ENCODE results near the gene TNFAIP8. TPM values are rescaled to one million over a fixed set of nuclear protein-coding genes. Genes with fewer than 3 reads are reported as not detected.

Gene TNFAIP8
- total RNA-seq, 1 donor from 2014 or later = 40.6 TPM

DNA sequence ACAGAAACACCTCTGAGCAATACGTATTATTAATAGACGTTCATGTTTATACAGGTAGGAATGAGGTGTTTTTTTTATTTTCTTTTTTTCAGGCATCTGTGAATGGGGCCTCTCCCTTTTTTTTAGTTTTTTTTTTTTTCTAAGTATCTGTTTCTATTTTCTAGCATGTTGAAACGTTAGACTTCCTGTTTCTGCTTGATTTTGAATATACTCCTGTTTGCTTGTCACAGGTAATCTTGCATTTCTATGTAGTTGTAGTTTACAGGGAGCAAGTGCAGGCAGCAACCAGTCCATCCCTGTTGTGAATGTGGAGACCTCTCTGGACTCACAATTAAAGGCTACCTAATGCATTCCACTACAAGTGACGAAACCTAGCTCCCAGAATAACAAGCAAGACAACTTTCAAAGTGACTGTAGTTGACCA, 22.8 kb upstream of the TNFAIP8 start:
- H3K79me2 ChIP-seq (ENCODE audit: low read depth) = no peaks in the 10 kb centered on the region
- H3F3A ChIP-seq (ENCODE audit: low read depth) = no peaks in the 10 kb centered on the region
- H3K4me2 ChIP-seq = no peak overlapping the region
- no peaks in the 10 kb centered on the region for H3K36me3 ChIP-seq
- H3K4me3 ChIP-seq = no peak overlapping the region
- H4K20me1 ChIP-seq (ENCODE audit: low read depth) = peaks cover 3% of the 10 kb centered on the region
- no peak for DNase-seq (ENCODE audit: low spot score)
- no peak overlapping the region for H3K9ac ChIP-seq
- Mint-ChIP-seq H3K9me3 (no peaks in the 10 kb centered on the region), H3K4me3 (no peak overlapping the region), H3K4me1 (peaks cover 16% of the 10 kb centered on the region), H3K27me3 (ENCODE audit: insufficient read depth, low read depth) (no peaks in the 10 kb centered on the region), H3K27ac (no peak overlapping the region), H3K36me3 (peaks cover 2% of the 10 kb centered on the region)
- H3K4me1 ChIP-seq = peaks cover 17% of the 10 kb centered on the region
- H2AFZ ChIP-seq (replicated peaks) = no peak overlapping the region
- H3K9me3 ChIP-seq (ENCODE audit: low read depth) = no peaks in the 10 kb centered on the region
- no peak overlapping the region for H3K27ac ChIP-seq
- no peaks in the 10 kb centered on the region for H3K27me3 ChIP-seq
- TF ChIP-seq EZH2 (IDR thresholded peaks at IDR 0.05) = no peak
- TF ChIP-seq, protein P1, sequence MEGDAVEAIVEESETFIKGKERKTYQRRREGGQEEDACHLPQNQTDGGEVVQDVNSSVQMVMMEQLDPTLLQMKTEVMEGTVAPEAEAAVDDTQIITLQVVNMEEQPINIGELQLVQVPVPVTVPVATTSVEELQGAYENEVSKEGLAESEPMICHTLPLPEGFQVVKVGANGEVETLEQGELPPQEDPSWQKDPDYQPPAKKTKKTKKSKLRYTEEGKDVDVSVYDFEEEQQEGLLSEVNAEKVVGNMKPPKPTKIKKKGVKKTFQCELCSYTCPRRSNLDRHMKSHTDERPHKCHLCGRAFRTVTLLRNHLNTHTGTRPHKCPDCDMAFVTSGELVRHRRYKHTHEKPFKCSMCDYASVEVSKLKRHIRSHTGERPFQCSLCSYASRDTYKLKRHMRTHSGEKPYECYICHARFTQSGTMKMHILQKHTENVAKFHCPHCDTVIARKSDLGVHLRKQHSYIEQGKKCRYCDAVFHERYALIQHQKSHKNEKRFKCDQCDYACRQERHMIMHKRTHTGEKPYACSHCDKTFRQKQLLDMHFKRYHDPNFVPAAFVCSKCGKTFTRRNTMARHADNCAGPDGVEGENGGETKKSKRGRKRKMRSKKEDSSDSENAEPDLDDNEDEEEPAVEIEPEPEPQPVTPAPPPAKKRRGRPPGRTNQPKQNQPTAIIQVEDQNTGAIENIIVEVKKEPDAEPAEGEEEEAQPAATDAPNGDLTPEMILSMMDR (IDR thresholded peaks at IDR 0.05) = no peak
- TF ChIP-seq EZH2phosphoT487 (IDR thresholded peaks at IDR 0.05) = no peak

DNA sequence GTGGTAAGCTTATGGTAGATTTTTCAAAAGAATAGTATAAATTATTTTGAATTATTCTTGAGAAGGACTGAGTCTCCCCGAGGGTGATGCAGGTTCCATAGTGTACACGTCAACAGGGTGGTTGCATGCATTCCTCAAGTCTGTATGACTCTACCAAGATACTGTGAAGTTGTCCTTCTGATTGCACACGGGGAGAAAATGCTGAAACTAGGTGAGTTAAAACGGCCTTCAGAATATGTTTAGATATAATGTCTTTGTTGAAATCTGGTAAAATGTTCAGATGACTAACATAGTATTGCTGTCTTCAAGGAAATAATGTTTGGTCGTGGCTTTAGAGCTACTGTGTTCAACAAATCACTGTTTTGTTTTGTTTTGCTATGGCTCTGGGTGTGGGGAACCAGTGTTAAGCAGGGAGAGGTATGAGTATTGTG, 22.4 kb upstream of the TNFAIP8 start:
- H3K79me2 ChIP-seq (ENCODE audit: low read depth) = no peaks in the 10 kb centered on the region
- peaks cover 12% of the 10 kb centered on the region for H3K4me1 Mint-ChIP-seq

DNA sequence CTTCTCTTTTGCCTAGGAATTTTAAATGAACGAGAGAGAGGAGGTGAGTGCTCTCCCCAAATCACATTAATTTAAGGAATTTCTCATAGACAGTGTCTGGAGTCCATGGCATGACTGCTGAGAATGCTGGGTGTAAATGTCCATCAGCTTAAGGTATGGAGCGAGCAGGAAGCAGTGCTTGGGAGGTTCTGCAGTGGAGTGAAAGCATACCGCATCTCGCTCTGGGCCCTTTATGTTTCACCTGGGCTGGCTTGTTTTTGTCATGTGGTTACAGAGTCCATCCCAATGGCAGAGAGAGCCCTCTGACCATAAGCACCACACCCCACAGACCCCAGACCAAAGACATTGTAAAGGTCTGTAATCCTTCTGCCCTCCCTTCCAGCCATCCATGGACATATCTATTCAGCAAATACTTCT, 20.6 kb upstream of the TNFAIP8 start:
- Histone ChIP-seq H3K4me3 (no peak overlapping the region), H4K20me1 (ENCODE audit: low read depth) (peaks cover 3% of the 10 kb centered on the region), H3K9me3 (ENCODE audit: low read depth) (no peaks in the 10 kb centered on the region), H3K4me1 (no peaks in the 10 kb centered on the region), H3K36me3 (no peaks in the 10 kb centered on the region), H3K4me2 (no peak overlapping the region), H3F3A (ENCODE audit: low read depth) (no peaks in the 10 kb centered on the region), H3K27me3 (no peaks in the 10 kb centered on the region), H2AFZ (replicated peaks) (no peak overlapping the region), H3K9ac (no peak overlapping the region), H3K79me2 (ENCODE audit: low read depth) (no peaks in the 10 kb centered on the region), H3K27ac (no peak overlapping the region)
- DNase-seq (ENCODE audit: low spot score) = no peak
- Mint-ChIP-seq H3K4me1 (peaks cover 3% of the 10 kb centered on the region), H3K36me3 (peaks cover 2% of the 10 kb centered on the region), H3K9me3 (no peaks in the 10 kb centered on the region), H3K27me3 (ENCODE audit: insufficient read depth, low read depth) (no peaks in the 10 kb centered on the region), H3K4me3 (no peak overlapping the region), H3K27ac (no peak overlapping the region)
- TF ChIP-seq EZH2phosphoT487 (IDR thresholded peaks at IDR 0.05) (no peak), EZH2 (IDR thresholded peaks at IDR 0.05) (no peak)
- TF ChIP-seq, protein P1 (IDR thresholded peaks at IDR 0.05) = no peak

More for the DNA sequence above, 22.4 kb upstream of the TNFAIP8 start:
- H3K9ac ChIP-seq = no peak overlapping the region
- no peaks in the 10 kb centered on the region for H3K9me3 Mint-ChIP-seq
- TF ChIP-seq, protein P1 (IDR thresholded peaks at IDR 0.05) = no peak
- TF ChIP-seq EZH2phosphoT487 (IDR thresholded peaks at IDR 0.05) = no peak
- TF ChIP-seq EZH2 (IDR thresholded peaks at IDR 0.05) = no peak
- H3K27ac ChIP-seq = no peak overlapping the region
- H3K27me3 ChIP-seq = no peaks in the 10 kb centered on the region
- no peak overlapping the region for H3K4me3 ChIP-seq
- no peaks in the 10 kb centered on the region for H3K9me3 ChIP-seq (ENCODE audit: low read depth)
- no peak overlapping the region for H3K4me3 Mint-ChIP-seq
- H3K27ac Mint-ChIP-seq = no peak overlapping the region
- no peak overlapping the region for H3K4me2 ChIP-seq
- peaks cover 12% of the 10 kb centered on the region for H3K4me1 ChIP-seq
- no peaks in the 10 kb centered on the region for H3F3A ChIP-seq (ENCODE audit: low read depth)
- no peaks in the 10 kb centered on the region for H3K36me3 ChIP-seq
- no peak for DNase-seq (ENCODE audit: low spot score)
- peaks cover 2% of the 10 kb centered on the region for H3K36me3 Mint-ChIP-seq
- H4K20me1 ChIP-seq (ENCODE audit: low read depth) = peaks cover 3% of the 10 kb centered on the region
- no peak overlapping the region for H2AFZ ChIP-seq (replicated peaks)
- H3K27me3 Mint-ChIP-seq (ENCODE audit: insufficient read depth, low read depth) = no peaks in the 10 kb centered on the region

Measured in neural progenitor cell (in vitro differentiated cells).